OCI-LY3 (cell line): Measurements from ENCODE around the gene MTRF1.

Source experiments
- EZH2phosphoT487 ChIP-seq: fragments of 200-600 bp; shearing (Covaris generic); IDR thresholded peaks from 2 replicates; pipeline ENCODE4 v1.6.1; 2018; ENCODE audit warnings: antibody characterized with exemption, mixed run types, low read depth
- TF ChIP-seq, protein P1 (sequence below): fragments of 200-600, 300-600 bp; sonication (generic); IDR thresholded peaks from 2 replicates; pipeline ENCODE4 v1.5.1; 2014; ENCODE audit warnings: antibody characterized with exemption, low read length, low read depth

DNA sequence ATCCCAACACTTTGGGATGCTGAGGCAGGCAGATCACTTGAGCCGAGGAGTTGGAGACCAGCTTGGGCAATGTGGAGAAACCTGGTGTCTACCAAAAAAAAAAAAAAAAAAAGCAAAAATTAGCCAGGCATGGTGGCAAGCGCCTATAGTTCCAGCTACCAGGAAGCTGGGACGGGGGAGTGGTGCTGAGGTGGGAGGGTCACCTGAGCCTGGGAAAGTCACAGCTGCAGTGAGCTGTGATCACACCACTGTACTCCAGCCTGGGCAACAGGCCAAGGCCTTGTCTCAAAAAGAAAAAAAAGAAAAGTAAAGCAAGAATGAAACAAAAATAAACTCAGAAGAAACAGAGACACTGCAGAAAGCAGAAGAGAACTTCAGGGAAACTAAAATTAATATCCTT, 31.6 kb downstream of the MTRF1 start:
- TF ChIP-seq, protein P1, sequence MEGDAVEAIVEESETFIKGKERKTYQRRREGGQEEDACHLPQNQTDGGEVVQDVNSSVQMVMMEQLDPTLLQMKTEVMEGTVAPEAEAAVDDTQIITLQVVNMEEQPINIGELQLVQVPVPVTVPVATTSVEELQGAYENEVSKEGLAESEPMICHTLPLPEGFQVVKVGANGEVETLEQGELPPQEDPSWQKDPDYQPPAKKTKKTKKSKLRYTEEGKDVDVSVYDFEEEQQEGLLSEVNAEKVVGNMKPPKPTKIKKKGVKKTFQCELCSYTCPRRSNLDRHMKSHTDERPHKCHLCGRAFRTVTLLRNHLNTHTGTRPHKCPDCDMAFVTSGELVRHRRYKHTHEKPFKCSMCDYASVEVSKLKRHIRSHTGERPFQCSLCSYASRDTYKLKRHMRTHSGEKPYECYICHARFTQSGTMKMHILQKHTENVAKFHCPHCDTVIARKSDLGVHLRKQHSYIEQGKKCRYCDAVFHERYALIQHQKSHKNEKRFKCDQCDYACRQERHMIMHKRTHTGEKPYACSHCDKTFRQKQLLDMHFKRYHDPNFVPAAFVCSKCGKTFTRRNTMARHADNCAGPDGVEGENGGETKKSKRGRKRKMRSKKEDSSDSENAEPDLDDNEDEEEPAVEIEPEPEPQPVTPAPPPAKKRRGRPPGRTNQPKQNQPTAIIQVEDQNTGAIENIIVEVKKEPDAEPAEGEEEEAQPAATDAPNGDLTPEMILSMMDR, result no peak
- TF ChIP-seq EZH2phosphoT487, result no peak
